Measurements from ENCODE around the gene CTNNBL1.
A peak's percentile ranks its signal among the peaks of the same experiment; 100 is the strongest.

The CTNNBL1 gene

DNA sequence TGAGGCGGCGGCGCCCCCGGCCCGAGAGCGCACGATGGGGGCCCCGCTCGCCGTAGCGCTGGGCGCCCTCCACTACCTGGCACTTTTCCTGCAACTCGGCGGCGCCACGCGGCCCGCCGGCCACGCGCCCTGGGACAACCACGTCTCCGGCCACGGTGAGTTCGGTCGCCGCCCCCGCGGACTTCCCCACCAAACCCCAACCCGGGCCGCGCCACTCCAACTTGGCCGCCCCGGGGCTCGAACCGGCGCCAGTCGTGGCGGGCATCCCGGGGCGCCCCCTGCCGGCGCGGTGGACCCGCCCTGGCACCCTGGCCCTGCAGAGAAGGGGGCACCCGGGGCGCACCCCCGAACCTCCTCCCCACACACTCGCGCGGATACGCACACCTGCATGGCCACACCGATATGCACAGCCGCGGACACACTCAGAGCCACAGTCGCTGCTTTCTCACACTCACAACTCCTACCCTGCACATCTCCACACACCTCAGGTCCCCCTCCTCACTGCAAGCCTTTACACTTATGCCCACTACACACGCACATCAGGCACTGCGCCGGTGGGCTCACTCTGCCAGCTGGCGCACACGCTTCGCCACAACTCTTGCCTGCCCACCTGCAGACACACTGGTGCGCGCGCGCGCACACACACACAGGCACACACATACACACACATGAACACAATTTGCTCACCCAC lies 209.6 kb downstream of the CTNNBL1 start:
- DNase-seq, result no peak

DNA sequence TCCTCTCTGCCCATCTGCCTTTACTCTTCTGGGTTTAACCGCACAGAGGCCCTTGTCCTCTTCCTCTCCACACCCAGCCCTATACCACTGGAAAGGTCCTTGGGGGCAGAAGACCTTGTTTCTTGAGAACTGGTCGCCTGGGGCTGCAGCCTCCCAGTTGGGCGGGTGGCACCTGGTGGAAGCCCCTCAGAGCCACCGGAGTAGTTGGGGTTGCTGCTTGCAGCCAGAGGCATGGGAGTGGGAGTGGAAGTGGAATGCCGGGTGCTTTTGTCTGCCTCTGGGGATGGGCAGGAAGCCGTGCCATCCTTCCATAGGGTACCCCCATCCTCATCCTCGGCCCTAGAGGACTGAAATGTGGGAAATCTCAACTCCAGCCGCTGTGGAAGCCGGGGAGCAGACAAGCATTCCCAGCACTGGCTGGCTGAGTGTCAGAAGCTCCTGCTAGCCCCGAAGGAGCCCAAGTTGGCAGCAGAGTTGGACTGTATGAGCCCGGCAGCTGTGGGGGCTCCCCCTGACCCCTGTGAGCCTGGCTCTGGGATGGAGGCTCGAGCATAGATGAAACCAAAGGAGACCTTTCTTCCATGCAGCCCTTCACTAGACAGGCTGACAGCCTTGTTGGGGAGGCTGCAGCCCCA lies 210.3 kb downstream of the CTNNBL1 start:
- no peak for DNase-seq

DNA sequence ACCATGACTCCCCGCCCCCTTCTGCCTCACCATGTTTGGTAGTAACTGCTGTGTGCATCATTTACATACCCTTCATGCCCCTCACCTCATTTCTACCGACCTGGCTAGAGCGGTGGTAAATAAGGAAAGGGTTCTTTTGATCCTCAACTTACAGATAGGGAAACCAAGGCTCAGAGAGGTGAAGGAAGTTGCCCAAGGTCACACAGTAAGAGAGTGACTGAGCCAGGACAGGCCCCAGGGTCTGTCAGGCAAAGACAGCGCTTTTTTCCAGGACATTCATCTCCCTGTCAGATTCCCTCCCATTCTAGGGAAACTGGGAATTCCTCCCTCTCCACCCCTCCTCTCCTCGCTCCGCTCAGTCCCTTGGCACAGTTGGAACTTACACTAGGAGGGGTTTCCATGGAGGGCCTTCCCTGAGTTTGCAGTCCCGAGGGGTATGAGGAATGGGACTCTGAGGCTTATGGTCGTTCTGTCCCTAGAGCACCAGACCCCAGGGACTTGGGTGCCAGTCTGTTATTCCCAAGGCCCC lies 211.1 kb downstream of the CTNNBL1 start:
- no peak for DNase-seq

DNA sequence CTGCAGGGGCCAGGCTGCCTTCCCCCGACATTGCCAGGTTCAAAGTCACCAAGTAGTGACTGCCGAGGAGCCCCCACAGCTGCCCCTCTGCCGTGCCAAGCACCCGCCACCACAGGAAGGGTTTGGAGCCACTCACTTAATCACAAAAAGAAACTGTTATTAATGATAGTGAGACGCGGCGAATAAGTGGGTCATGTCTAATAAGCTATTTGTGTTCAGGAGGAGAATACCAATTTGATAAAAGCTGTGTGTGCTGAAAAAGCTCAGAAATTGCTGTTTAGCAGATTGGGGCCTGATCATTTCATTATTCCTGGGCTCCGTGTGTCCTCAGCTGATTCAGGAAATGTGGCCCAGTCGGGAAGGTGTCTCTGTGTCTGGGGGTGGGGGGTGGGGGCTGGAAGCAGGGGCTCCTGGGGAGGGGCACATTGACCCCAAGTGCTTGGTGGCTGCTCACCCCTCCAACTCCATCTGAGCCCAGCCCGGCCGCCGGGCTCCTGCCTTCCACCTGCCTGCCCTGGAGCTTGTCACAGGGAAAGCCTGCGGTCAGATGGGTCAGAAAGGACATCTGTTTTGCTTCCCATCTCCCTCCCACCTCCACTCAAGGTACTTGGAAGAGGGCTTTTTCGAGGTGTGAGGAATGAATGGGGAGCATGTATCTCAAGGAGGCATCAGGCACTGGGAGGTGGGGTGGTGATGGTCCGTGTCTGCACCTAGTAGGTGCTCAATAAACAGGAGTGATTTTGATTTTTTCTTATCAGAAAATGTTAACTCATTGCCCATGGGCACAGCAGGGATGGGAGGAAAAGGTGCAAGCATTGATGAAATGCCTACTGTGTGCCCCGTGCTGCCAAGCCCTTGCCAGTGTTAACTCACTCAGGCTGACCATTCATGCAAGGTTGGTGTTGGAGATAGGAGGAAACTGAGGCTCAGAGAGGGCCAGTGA lies 212.1 kb downstream of the CTNNBL1 start:
- DNase-seq, result no peak

DNA sequence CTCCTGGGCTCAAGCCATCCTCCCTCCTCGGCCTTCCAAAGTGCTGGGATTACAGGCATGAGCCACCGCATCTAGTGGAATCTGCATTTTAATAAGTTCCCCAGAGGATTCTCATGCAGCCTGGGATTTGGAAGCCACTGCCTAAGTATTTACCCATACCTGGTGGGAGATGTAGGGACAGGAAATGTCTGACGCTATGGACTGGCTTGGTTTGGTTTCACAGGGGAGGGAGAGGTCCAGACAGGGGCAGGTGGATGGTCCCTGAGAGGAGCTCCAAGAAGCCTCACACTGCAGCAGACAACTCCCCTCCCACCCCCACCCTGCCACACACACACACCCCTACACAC lies 213.5 kb downstream of the CTNNBL1 start:
- DNase-seq, result no peak

DNA sequence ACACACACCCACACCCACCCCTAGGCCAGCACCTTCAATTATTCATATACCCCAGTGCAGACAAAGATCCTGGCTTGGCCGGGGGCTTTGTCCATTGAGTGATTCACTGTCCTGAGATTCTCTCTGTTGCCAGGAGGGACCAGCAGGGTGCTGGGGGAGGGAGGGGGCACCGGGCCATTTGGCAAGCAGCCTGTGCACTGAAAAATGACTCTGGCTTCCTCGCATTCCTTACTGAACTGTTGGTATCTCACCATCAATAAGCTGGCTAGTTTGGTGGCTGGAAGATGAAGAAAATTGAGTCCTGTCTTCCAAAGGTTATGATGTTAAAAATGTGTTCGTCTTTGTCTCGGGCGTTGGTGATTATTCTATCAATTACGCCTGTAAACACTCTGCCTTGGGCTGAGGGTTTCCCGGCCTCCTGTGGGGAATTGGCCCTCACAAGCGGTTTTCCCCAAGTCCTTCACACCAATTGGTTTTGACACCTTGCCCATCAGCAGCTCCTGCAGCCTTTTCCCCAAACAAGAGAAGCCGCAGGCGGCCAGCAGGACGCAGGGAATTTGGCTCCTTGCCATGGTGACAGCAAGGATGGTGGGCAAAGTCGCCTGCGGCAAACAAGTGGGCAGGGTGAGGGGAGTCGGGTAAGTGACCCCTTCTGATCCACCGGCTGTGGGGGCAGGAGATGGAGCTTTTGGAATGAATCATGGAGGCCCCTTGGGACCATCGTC lies 214.0 kb downstream of the CTNNBL1 start:
- DNase-seq, result peak; percentile 40

DNA sequence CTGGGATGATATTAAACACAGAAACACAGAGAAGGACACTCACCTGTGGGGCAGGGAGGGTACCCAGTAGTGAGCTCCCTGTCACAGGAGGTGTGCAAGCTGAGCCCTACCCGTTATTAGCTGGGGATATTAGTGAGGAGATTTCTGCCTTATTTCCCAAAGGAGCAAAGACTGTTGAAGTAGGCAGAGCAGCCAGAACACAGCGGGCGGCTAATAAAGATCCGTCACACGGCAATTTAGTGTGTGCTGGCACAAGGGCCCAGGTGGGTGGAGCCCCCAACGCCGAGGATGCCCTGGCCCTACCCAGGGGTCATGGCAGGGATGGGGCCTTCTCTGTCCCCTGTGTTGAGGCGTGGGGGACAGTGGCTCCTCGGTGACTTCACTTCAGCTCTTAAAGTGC lies 217.4 kb downstream of the CTNNBL1 start:
- DNase-seq, result peak; percentile 50

DNA sequence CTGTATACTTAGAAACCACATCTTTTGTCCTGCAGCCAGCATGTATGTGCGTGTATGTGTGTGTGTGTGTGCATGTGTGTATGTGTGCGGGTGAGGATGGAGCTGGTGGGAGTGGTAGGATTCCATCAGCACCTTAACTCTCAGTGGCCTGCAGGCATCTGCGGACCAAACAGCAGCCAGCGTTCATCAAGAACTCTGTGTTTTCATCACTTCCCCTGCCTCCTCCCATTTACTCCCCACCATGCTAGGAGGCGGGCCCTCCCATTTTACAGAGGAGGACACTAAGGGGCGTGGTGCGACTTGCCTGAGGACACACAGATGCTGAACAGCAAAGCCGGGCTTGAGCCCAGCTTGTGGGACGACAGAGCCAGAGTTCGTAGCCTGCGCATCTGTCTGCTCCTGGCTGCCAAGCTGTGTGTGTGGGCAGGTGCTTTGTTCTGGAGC lies 218.0 kb downstream of the CTNNBL1 start:
- peak; percentile 88 for DNase-seq

DNA sequence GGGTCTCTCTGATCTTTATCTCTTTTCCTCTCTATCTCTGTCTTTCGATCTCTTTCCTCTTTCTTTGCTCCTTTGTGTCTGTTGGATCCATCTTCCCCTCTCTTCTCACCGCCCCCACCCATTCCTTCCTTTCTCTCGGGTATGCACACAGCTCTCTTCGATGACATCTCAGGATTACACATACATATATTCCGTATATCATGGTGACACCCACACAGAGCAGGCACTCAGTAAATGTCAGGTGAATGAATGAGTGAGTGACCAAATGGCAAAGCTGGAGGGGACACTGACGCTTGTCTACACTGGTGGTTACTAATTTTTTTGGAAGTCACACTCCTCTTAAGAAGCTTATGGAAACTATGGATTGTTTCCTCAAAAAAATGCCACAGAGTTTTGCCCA lies 219.0 kb downstream of the CTNNBL1 start:
- no peak for DNase-seq

DNA sequence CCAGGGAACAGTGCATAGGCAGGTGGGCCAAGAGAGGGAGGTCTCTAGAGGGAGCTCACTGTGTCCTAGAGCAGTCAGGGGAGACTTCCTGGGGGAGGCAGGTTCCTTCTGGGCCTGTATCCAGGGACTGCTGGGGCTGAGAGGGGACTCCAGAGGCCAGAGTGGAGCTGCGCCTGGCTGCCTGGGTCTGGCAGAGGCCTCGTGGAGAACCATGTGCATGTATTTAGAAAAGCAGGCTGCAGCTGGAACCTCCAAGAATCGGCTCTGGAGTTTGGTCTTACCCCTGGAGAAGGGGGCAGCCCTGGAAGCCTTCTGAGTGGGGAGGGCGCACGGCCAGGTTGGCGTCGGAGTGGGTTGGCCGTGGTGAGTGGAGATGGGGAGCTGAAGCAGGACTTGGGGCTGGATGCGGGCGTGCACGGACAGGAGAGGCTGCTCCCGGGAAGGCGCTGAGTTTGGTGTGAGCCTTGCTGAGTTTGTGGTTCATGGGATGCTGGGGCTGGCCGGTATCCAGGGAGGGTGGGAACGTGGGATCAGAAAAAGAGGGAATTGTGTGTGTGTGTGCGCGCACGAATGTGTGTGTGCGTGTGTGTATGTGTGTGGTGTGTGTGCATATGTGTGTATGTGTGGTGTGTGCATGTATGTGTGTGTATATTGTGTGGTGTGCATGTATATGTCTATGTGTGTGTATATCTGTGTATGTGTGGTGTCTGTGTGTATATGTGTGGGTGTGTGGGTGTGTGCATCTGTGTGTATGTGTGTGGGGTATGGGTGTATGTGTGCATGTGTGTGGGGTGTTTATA lies 219.9 kb downstream of the CTNNBL1 start:
- DNase-seq, result no peak

DNA sequence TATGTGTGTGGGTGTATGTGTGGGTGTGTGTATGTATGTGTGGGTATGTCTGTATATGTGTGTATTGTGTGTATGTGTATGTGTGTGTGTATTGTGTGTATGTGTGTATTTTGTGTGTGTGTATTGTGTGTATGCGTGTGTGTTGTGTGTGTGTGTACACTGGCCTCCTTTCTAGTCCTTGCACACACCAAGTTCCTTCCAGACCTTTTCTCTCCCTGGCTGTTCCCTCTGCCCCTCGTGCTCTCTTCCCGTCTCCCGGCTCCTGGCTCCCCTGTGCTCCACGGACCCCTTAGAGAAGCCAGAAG lies 220.5 kb downstream of the CTNNBL1 start:
- DNase-seq, result no peak

DNA sequence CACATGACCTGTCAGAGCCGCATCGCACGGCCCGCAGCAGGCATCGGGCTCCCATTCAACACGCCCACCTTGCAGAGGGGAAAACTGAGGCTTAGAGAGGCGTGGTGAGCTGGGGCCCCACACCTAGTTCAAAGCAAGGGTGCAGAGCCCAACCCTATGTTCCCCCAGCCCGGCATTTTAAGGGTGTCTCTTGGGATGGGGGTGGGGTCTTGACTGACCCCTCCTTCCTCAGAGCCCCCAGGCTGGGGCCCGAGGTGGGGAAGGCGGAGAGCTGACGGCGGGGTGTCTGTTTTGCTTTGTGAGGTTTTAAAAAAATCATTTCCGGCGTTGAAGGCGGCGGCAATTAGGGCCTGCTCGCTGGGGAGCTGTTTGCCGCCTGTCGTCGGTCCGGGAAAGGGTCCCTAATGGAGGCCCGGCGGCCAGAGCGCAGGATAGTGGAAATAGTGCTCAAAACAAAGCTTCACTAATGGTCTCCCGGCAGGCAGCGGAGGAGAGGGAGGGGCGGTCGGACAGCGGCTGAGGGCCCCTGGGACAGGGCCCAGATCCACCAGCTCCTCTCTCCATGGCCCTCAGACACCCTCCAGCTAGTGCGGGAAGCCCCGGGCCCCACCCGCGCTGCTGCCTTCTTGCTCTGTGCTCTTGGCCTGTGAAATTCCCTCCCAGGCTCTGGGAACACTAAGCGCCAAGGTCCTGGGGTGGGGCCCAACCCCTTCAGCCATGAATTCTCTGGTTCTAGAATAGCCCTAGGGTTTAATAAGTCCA lies 221.0 kb downstream of the CTNNBL1 start:
- DNase-seq, result peak; percentile 76

DNA sequence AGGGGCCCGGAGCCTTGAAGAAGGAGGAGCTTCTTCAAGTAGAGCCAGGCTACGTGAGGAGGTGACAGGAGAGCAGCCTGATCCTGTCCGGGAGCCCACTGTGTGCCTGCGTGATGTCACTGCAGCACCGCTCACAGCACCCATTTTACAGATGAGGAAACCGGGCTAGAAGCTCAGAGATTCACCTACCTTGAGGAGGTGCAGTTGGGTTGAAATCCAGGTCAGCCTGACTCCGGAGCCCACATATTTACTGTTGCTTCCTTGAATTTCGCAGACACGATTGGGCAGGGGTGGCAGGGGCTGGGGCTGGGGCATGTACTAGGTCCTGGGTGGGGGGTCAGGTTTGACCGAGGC lies 221.6 kb downstream of the CTNNBL1 start:
- DNase-seq, result peak; percentile 72

DNA sequence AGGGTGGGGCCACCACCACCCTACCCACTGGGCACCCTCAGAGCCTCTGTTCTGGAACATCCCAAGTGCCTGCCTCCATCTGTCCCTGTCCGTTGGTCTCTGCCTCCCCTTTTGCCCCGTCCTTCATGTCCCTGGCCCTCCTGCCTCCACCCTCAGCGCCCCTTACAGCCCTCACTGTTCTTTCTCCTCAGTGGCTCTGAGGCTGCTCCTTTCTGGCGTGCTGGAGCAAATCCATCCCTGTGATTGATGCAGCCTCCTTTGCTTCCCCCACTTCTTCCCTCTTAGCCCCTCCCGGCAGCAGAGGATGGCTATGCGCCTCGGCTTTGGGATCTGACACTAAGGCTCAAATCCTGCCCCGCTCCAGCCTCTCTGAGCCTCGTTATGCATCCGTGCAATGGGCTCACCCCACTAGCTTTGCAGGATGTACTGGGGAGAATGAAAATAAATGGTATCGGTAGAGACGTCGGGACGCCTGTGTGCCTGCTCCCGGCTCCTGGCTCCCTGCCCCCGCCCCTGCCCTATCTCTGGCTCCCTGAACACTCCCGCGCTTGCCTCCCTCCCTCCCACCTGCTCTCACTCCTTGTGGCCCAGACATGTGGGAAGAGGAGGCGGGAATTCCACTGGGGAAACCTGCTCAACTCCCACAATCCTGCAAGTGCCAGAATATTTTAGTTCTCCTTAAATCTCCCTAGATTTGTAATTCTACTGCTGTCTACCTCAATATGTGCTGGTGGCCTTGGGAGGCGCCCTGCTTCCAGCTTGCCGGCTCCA lies 222.2 kb downstream of the CTNNBL1 start:
- DNase-seq, result peak; percentile 93

DNA sequence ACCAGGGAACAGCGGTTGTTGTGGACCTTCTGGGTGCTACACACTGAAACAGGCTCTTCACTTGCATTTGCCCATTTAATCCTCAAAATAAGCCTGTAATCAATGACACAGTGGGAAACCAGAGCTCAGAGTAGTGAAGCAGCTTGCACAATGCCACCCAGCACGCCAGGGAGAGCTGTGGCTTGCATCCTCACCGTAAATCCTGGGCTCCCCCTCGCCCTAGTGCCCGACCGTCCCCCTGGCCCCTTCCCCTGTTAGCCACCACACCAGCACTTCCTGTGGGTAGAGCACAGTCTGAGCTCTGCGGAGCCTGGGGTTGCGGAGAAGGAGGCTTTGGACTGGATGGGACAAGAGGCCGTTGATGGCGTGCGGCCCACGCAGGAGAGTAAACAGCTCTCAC lies 223.6 kb downstream of the CTNNBL1 start:
- DNase-seq, result no peak

DNA sequence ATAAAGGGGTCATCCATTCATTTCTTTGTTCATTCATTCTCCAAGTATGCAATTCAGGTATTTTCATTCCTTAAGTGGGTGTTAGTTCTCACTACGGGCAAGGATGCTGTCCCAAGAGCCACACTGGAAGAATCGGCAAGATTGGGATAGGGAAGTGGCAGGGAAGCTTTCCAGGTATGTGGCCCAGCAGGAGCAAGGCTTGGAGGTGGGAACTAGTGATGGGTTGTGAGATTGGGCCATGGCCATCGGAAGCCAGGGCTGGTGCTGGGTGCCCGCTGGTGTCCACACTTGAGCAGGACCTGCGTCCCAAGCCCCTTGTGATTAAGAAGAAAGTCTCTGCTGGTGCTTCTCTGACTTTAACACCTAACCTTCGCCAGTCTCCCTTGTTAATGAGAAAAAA lies 224.2 kb downstream of the CTNNBL1 start:
- no peak for DNase-seq

DNA sequence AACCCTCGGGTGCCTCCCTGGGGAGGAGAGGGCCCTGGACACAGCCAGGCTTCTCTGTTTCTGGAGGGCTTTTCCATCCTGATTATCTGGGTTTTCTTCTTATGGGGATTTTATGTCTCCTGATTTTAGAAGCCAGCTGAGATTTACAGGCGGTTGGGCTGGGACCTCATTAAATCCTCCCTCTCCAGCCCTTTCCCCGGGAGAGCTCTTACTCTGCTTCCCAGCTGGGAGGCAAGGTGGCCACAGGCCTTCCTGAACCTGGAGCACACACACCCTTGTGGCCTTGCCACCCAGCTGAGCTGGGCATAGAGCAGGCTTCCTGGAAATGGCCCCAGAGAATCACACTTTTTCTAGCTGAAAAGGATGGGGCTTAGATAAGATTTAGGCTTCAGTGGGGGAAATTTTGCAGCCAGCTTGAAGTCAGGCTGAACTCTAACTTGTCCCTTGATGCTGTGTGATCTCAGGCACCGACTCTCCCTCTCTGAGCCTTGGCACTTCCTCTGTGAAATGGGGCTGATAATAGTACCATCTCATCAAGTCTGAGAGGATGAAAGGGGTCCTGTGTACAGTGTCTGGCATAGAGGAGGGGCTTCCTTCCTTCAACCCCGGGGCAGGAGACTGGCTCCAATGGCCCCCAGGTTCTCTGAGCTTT lies 225.7 kb downstream of the CTNNBL1 start:
- no peak for DNase-seq

DNA sequence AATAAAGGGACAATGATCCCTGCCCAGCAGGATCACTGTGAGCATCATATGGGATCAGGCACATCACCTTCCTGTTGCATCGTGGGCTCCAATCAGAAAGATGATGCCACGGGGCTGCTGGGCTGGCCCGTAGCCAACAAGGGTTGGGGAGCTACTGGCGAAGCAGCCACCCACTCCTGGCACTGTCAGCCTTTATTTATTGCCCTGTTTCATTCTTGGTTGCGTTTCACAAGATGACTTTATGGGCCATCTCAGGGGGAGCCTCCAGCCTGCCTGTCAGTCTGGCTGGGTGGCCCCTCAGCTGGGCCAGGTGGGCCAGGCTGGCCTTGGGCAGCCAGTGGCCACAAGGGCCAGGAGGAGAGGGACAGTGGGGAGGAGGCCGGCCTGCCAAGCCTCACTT lies 226.4 kb downstream of the CTNNBL1 start:
- DNase-seq, result peak; percentile 84

DNA sequence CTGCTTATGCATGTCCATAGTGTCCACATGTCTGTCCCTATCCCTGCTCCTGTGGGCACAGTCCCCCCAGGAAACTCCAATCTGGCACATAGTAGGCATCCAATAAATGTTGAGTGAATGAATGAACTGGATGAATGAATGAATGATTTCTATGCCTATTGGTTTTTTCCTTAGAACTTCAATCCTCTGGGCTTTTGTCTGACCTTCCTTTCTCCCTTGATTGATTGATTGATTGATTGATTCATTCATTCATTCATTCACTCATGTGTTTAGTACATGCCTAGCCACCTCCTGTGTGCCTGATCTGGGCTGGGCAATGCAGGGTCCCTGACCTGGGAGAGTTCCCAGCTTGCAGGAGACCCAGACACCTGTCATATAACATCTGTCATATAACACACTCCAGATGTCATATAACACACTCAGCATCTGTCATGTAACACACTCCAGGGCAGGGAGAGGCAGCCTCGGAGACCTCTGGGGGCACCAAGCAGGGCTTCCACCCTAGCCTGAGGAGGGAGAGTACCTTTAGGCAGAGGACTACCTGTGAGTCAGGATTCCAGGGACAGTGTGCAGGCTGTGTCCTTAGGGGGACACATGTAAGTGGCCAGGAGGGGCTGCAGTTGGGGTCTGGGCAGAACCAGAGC lies 227.0 kb downstream of the CTNNBL1 start:
- peak; percentile 89 for DNase-seq

Data from NCI-H2171 treated with DMSO at 0.1 percent for 48 hours (cell line).